ENCODE measurements around the gene ZFP3. TPM values are rescaled to one million over a fixed set of nuclear protein-coding genes. Genes with fewer than 3 reads are reported as not detected.
"Not testable (repeated sequence)": the region's sequence is repeated elsewhere in the genome, so short reads cannot be mapped to it uniquely, and the experiment has no call there.

The ZFP3 gene
- total RNA-seq, 1 donor from 2014 or later = 0.12 TPM

DNA sequence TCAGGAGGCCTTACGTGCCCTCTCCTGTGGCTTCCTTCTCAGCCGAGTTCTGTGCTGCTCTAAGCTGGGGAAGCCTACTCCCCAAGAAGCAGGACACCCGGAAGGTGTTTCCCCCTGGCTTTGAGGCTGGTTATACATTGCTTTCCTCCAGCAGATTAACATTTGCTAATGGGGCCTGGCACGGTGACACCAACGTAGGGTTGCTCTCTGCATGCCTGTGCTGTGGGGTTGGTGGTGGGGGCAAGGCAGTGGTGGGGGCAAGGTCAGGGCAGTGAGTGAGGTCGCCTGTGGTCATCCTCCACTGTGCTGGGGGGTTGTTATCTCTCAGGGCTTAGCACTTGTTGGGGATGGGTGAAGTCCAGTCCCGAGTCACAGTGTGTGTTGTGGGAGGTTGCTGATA, 41.8 kb downstream of the ZFP3 start:
- DNase-seq (ENCODE audit: low read depth, low spot score) = no peak
- peak overlapping the region; percentile 49 for H3K4me3 Mint-ChIP-seq

GRCh38 chr17:5120436-5121185, 42.3 kb downstream of the ZFP3 start:
- not testable (repeated sequence) for H3K36me3 Mint-ChIP-seq (ENCODE audit: low read depth); DNase-seq (ENCODE audit: low read depth, low spot score); H3K9me3 Mint-ChIP-seq; H3K27ac Mint-ChIP-seq (ENCODE audit: unreplicated experiment); H3K27me3 Mint-ChIP-seq (ENCODE audit: low read depth); H3K4me1 Mint-ChIP-seq
- peak overlapping the region; percentile 49 for H3K4me3 Mint-ChIP-seq

More for the DNA sequence above, 41.8 kb downstream of the ZFP3 start:
- H3K9me3 Mint-ChIP-seq = no peaks in the 10 kb centered on the region
- H3K4me1 Mint-ChIP-seq = peaks cover 8% of the 10 kb centered on the region
- H3K27ac Mint-ChIP-seq (ENCODE audit: unreplicated experiment) = no peak overlapping the region
- peaks cover 3% of the 10 kb centered on the region for H3K27me3 Mint-ChIP-seq (ENCODE audit: low read depth)
- H3K36me3 Mint-ChIP-seq (ENCODE audit: low read depth) = no peaks in the 10 kb centered on the region
- no peak for TF ChIP-seq CTCF (conservative IDR thresholded peaks at IDR 0.05)

DNA sequence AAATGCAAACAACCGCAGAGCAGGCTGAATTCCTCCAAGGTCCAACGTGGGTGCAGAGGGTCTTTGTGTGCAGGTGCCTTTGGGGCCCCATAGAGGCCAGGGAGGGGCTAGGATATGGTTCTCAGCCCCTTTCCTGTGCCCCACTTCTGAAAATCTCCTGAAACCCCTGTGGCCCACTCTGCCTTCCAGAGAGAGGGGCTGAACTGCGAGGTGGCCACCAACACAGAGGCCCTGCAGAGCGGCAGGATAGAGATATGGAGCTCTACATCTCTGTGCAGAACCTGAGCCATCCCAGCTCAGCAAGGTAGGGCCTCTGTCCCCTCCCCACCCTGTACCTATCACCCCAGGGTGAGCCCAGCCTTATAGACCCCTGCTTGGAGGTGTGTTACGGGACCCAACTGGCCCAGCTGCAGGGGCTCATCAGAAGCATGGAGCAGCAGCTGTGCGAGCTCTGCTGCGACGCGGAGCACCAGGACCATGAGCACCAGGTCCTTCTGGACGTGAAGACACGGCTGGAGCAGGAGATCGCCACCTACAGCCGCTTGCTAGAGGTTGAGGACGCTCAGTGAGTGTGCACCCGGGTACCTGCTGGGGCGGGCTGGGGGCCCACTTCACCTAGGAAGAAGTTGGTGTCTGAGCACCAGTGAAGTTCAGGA, 43.0 kb downstream of the ZFP3 start:
- no peak overlapping the region for H3K27ac Mint-ChIP-seq (ENCODE audit: unreplicated experiment)
- no peak for DNase-seq (ENCODE audit: low read depth, low spot score)
- H3K36me3 Mint-ChIP-seq (ENCODE audit: low read depth) = no peaks in the 10 kb centered on the region
- peak overlapping the region; percentile 79 for H3K4me3 Mint-ChIP-seq
- peaks cover 3% of the 10 kb centered on the region for H3K27me3 Mint-ChIP-seq (ENCODE audit: low read depth)
- H3K9me3 Mint-ChIP-seq = no peaks in the 10 kb centered on the region
- TF ChIP-seq CTCF (conservative IDR thresholded peaks at IDR 0.05) = no peak
- H3K4me1 Mint-ChIP-seq = peaks cover 8% of the 10 kb centered on the region

DNA sequence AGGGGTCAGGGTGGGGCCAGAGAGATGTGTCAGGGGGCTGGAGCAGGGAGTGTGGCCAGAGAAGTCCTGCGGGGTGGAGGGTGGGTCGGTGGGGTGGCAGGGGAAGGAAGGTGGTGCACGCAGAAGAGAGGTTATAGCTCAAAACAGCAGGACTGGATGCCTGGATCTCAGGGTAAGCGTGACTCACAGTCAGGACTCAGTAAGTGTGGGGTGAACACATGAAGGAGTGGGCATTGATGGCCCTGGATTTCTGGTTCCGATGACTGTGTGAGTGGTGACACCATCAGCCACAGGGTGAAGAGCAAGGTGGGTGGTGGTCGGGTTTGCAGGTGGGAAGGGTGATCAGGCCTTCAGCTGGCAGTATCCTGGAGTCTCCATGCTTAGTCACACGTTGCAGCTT, 43.8 kb downstream of the ZFP3 start:
- not testable (repeated sequence) for H3K27me3 Mint-ChIP-seq (ENCODE audit: low read depth); H3K36me3 Mint-ChIP-seq (ENCODE audit: low read depth); DNase-seq (ENCODE audit: low read depth, low spot score); H3K4me1 Mint-ChIP-seq; H3K27ac Mint-ChIP-seq (ENCODE audit: unreplicated experiment); H3K9me3 Mint-ChIP-seq
- peak overlapping the region; percentile 70 for H3K4me3 Mint-ChIP-seq

- Mint-ChIP-seq H3K4me1 (peaks cover 8% of the 10 kb centered on the region), H3K27me3 (ENCODE audit: low read depth) (peaks cover 3% of the 10 kb centered on the region), H3K9me3 (no peaks in the 10 kb centered on the region), H3K4me3 (peak overlapping the region; percentile 79), H3K36me3 (ENCODE audit: low read depth) (no peaks in the 10 kb centered on the region), H3K27ac (ENCODE audit: unreplicated experiment) (peak overlapping the region; percentile 57)
- no peak for TF ChIP-seq CTCF (conservative IDR thresholded peaks at IDR 0.05)
- DNase-seq (ENCODE audit: low read depth, low spot score) = peak; percentile 31
Measured at GRCh38 chr17:5122586-5123342, 44.5 kb downstream of the ZFP3 start.

- Mint-ChIP-seq H3K9me3 (no peaks in the 10 kb centered on the region), H3K4me1 (peaks cover 8% of the 10 kb centered on the region), H3K36me3 (ENCODE audit: low read depth) (no peaks in the 10 kb centered on the region), H3K27ac (ENCODE audit: unreplicated experiment) (no peak overlapping the region), H3K27me3 (ENCODE audit: low read depth) (peaks cover 3% of the 10 kb centered on the region), H3K4me3 (no peak overlapping the region)
- no peak for TF ChIP-seq CTCF (conservative IDR thresholded peaks at IDR 0.05)
- DNase-seq (ENCODE audit: low read depth, low spot score) = no peak
Measured at GRCh38 chr17:5123343-5124124, 45.3 kb downstream of the ZFP3 start.

- not testable (repeated sequence) for H3K27ac Mint-ChIP-seq (ENCODE audit: unreplicated experiment); H3K9me3 Mint-ChIP-seq; DNase-seq (ENCODE audit: low read depth, low spot score); H3K4me1 Mint-ChIP-seq; H3K27me3 Mint-ChIP-seq (ENCODE audit: low read depth); H3K36me3 Mint-ChIP-seq (ENCODE audit: low read depth)
- peak overlapping the region; percentile 24 for H3K4me3 Mint-ChIP-seq
Measured at GRCh38 chr17:5124125-5124760, 46.0 kb downstream of the ZFP3 start.

DNA sequence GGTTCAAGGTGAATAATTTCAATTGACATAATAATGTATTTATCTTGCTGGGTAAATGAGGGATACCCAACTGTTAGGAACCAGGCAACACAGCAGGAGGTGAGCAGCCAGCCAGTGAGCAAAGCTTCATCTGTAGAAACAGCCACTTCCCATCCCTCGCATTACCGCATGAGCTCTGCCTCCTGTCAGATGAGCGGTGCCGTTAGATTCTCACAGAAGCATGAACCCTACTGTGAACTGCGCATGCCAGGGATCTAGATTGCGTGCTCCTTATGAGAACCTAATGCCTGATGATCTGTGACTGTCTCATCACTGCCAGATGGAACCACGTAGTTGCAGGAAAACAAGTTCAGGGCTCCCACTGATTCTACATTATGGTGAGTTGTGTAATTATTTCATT, 46.6 kb downstream of the ZFP3 start:
- DNase-seq (ENCODE audit: low read depth, low spot score) = not testable (repeated sequence)

More for the DNA sequence above, 46.6 kb downstream of the ZFP3 start:
- peak overlapping the region; percentile 24 for H3K4me3 Mint-ChIP-seq
- H3K9me3 Mint-ChIP-seq; H3K27ac Mint-ChIP-seq (ENCODE audit: unreplicated experiment); H3K36me3 Mint-ChIP-seq (ENCODE audit: low read depth); H3K4me1 Mint-ChIP-seq; H3K27me3 Mint-ChIP-seq (ENCODE audit: low read depth): not testable (repeated sequence)

All from neural crest cell (in vitro differentiated cells).